H1 (cell line): ENCODE data around the gene METTL21C. TPM values are rescaled to one million over a fixed set of nuclear protein-coding genes. Genes with fewer than 3 reads are reported as not detected.

ENCODE experiments used
- ATF2 ChIP-seq: IDR thresholded peaks from 2 replicates; pipeline ENCODE4 v1.6.1; 2012; ENCODE audit warnings: low read length, inconsistent platforms
- polyA plus RNA-seq, 7 experiments: library from polyadenylated mRNA; depleted of rRNA in 3 of 7; stranded (reverse) in 5 of 7; unstranded in 2 of 7; fragments of >200 nt in 5 of 7; fragments of 200-250 nt in 2 of 7; gene quantifications; 1 replicate in 5 of 7; 2 replicates in 1 of 7; 4 replicates in 1 of 7; pipeline versions ENCODE4 v1.2.1 to v1.2.3, GENCODE V29; 2011 to 2013; ENCODE audit warnings: missing spikeins in 2 of 7, mixed read lengths in 2 of 7
- total RNA-seq: library from RNA; stranded (reverse); fragmentation: NEBNext Ultra II Directional; extraction: Animal tissue kit (Norgen Biotek cat#: 25700); gene quantifications from 2 replicates; pipeline ENCODE4 v1.2.1, GENCODE V29; 2021

The METTL21C gene
- total and polyA plus RNA-seq, 2 of the 8 experiments (the other 6 are each of a cell fraction or from before 2014, with no cell fraction given), result not detected

- TF ChIP-seq ATF2, result no peak
Observed at GRCh38 chr13:102692491-102692826, 2.4 kb downstream of the METTL21C start (continued).
